Coronary artery (tissue), 2 donors: Measurements from ENCODE around the gene THRAP3.

ENCODE experiments used
- DNase-seq: peaks from one replicate; pipeline ENCODE4 v3.0.0-alpha.2; 2017; ENCODE audit warnings: low spot score
- H3K27ac ChIP-seq, 2 donors: fragments of 200-600 bp; sonication (generic); one replicate each; pipeline ENCODE4 v1.5.1; 2016 to 2019
- H3K4me3 ChIP-seq: fragments of 200-600 bp; sonication (generic); 2 replicates; pipeline ENCODE4 v1.5.1; 2016; ENCODE audit warnings: mild to moderate bottlenecking, moderate library complexity
- CTCF ChIP-seq: fragments of 200-600 bp; sonication (generic); IDR thresholded peaks from one replicate; pipeline ENCODE4 v1.5.1; 2019; ENCODE audit warnings: antibody characterized with exemption

THRAP3 gene, protein sequence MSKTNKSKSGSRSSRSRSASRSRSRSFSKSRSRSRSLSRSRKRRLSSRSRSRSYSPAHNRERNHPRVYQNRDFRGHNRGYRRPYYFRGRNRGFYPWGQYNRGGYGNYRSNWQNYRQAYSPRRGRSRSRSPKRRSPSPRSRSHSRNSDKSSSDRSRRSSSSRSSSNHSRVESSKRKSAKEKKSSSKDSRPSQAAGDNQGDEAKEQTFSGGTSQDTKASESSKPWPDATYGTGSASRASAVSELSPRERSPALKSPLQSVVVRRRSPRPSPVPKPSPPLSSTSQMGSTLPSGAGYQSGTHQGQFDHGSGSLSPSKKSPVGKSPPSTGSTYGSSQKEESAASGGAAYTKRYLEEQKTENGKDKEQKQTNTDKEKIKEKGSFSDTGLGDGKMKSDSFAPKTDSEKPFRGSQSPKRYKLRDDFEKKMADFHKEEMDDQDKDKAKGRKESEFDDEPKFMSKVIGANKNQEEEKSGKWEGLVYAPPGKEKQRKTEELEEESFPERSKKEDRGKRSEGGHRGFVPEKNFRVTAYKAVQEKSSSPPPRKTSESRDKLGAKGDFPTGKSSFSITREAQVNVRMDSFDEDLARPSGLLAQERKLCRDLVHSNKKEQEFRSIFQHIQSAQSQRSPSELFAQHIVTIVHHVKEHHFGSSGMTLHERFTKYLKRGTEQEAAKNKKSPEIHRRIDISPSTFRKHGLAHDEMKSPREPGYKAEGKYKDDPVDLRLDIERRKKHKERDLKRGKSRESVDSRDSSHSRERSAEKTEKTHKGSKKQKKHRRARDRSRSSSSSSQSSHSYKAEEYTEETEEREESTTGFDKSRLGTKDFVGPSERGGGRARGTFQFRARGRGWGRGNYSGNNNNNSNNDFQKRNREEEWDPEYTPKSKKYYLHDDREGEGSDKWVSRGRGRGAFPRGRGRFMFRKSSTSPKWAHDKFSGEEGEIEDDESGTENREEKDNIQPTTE

GRCh38 chr1:36223996-36224536, at the start of gene THRAP3:
Gene THRAP3, plus strand, starts transcription at chr1:36224443. Its CDS starts 58,121 bp downstream, at chr1:36282564.
- TF ChIP-seq CTCF, result peak; percentile 11
- H3K27ac ChIP-seq, result peak within 1 kb of the TSS; percentile 88 to 93
- DNase-seq, result peak; percentile 100
- H3K4me3 ChIP-seq, result peak within 1 kb of the TSS; percentile 81

GRCh38 chr1:36174713-36175112, 49.5 kb upstream of the THRAP3 start:
- no peak for TF ChIP-seq CTCF
- H3K4me3 ChIP-seq, result no peak overlapping the region
- no peak for DNase-seq
- peak overlapping the region; percentile 79 to 87 for H3K27ac ChIP-seq

DNA sequence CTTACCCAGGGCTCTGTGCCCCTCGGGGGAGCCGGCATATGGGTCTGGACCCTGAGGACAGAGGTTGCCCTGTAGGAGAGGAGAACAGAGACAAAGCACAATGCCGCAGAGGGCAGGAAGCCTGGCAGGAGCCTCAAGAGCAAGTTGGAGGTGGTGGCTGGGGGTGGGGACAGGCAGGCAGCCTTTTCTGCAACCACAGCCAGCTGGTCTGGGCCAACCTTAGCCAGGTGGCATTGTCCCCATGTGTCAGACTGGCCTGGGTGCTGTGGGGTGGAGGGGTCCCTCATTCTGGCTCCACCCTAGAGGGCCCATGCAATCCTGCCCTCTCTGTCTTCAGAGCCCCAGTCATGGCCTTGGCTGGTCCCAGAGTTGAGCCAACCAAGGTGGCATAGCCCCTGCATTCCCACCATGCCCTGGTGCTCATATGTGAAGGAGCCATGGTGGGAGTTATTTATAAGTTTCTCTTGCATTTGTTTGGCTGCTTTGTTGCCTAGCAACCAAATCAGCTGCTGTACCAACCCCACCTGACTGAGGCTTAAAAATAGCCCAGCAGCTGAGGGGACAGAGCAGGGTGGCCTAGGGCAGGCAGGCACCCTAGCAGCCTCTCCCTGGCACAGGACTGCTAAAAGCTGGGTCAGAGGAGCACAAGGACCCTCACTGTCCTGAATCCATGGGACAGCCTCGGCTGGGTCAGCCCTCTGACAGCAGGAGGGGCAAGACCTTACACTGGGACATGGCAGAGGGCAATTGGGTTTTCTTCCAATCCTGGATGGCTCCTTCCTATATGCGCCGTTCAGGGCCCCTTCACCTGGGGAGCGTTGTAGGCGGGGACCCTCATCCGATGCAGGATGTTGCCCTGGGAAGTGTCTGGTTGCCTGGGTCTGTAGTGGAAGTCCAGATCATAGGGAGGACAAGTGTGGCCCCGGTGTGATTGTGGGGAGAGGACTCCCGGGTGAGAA, 48.8 kb upstream of the THRAP3 start:
- DNase-seq, result peak; percentile 83
- H3K27ac ChIP-seq, result peak overlapping the region; percentile 79 to 87
- H3K4me3 ChIP-seq, result no peak overlapping the region
- TF ChIP-seq CTCF, result no peak

DNA sequence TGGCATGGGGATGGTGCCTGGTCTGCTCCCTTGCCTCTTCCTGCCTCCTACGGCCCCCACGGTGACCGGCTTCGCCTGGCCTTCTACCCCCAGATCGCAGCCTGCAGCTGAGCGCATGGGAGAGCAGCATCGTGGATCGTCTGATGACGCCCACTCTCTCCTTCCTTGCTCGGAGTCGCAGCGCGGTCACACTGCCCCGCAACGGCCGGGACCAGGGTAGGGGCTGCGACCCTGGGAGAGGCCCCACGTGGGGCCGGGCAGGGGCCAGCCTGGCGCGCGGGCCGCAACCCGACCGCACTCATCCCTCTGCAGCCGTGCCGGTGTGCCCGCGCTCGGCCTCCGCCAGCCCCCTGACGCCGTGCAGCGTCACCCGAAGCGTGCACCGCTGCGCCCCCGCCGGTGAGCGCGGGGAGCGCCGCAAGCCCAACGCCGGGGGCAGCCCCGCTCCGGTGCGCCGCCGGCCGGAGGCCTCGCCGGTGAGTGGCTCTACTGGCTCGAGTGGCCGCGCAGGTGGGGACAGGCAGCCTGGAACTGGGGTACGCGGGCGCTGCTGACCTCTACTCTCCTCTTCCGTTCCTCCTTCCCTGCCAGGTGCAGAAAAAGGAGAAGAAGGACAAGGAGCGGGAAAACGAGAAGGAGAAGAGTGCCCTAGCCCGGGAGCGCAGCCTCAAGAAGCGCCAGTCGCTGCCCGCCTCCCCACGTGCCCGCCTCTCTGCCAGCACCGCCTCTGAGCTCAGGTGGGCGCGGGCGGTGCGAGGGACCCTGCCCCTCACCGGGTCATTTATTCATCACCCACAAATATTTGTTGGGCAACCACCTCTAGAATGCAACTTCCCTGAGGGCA, 47.9 kb upstream of the THRAP3 start:
- Histone ChIP-seq H3K4me3 (no peak overlapping the region), H3K27ac (peak overlapping the region; percentile 79 to 87)
- no peak for DNase-seq
- TF ChIP-seq CTCF, result no peak

- H3K27ac ChIP-seq, result peak overlapping the region; percentile 23 to 87
- H3K4me3 ChIP-seq, result no peak overlapping the region
- no peak for TF ChIP-seq CTCF
- DNase-seq, result no peak
Observed at GRCh38 chr1:36177589-36178431, 46.4 kb upstream of the THRAP3 start.
